ENCODE measurements around the gene ZNF175. TPM values are rescaled to one million over a fixed set of nuclear protein-coding genes. Genes with fewer than 3 reads are reported as not detected.
"Not testable (repeated sequence)": the region's sequence is repeated elsewhere in the genome, so short reads cannot be mapped to it uniquely, and the experiment has no call there.

The ZNF175 gene
- total RNA-seq, 2 donors from 2014 or later, result 4.5 to 5.1 TPM

DNA sequence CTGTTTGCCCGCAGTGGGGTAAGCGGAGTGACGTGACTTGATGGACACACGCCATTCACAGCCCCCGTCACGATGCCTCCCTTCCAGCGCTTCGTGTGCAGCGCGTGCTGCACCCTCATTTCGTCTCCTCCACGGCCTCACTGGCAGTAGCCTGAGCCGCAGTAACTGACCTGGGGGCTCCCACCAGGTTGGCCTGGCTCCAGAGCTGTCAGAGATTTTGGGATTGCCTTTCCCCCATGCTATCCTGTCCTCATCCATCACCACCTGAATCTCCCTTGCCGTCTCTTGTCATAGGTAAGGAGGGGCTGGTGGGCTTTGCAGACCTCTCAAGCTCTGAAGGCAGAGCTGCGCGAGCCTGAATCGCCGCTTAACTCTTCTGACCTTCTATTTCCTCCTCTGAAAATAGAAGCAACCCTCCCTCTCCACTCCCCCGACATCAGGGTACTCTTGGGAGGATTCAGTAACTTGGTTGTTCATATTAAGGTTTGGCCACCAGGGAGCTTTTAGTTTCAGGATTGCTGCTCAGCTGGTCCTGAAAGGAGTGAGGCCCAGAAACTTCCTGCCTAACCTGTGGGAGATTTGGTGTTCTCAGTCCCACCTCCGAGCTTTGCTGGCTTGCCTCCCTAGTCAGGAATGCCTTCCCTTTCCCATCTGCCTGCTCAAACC lies 31.2 kb downstream of the ZNF175 start:
- Mint-ChIP-seq H3K27ac (no peak overlapping the region), H3K4me3 (peak overlapping the region; percentile 52), H3K27me3 (peaks cover 22% of the 10 kb centered on the region), H3K4me1 (peaks cover 2% of the 10 kb centered on the region), H3K36me3 (ENCODE audit: low read depth) (no peaks in the 10 kb centered on the region)
- no peak for DNase-seq
- no peak for ATAC-seq
- no peaks in the 10 kb centered on the region for H3K9me3 ChIP-seq (ENCODE audit: control insufficient read depth, low read length, poor library complexity, severe bottlenecking)

DNA sequence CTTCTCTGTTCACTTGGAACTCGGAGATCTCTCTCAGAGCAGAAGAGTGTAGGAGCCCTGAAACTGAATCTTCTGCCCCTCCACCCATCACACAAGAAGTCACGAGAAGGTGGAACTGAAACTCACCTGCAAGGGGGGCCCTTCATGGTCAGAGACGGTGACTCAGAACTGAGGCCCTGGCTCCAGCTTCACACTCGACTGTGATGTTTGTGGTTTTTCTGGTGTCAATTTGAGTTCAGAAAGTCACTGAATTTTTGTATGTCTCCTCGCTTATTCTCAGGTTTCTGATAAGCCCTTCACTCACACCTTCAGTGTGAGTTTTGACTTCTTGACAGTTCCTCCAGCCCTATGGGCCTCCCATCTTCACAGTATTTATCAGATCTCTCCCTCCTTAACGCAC lies 36.0 kb downstream of the ZNF175 start:
- Mint-ChIP-seq H3K36me3 (ENCODE audit: low read depth) (no peaks in the 10 kb centered on the region), H3K4me1 (no peaks in the 10 kb centered on the region), H3K27me3 (peaks cover 6% of the 10 kb centered on the region), H3K4me3 (no peak overlapping the region), H3K27ac (no peak overlapping the region)
- DNase-seq, result no peak
- ATAC-seq, result peak; percentile 79
- H3K9me3 ChIP-seq (ENCODE audit: control insufficient read depth, low read length, poor library complexity, severe bottlenecking), result no peaks in the 10 kb centered on the region

DNA sequence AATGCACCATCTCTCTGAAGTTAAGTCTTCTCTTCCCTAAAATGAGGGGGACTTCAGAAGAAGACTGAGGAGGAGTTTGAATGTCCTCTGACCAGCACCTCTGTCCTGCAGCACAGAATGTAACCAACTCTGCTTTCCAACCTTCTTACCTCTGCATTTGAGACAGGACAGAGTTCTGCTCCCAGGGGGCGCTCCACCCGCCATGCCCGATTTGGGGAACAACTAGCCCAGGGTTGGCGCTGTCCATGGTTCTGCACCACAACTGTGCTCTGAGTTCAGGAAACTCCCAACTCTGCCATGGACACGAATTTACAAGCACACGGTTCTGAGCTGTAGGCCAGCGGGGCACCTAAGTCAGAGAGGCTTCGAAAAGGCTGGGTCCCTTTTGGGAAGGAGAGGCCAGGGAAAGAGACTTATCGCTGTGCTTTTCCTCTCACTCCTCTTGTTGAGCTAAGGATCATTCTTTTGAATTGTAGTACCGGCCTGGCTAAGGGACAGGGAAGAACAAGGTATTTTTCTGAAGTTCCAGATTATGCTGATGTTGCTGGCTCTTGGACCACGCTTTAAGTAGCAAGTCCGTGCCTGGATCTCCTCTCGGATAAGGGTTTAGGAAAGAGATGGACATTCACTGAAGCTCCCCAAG lies 37.0 kb downstream of the ZNF175 start:
- peaks cover 4% of the 10 kb centered on the region for H3K36me3 Mint-ChIP-seq (ENCODE audit: low read depth)
- H3K27ac Mint-ChIP-seq, result no peak overlapping the region
- DNase-seq (peak in 2 of 3 donors; percentile 18 to 45), ATAC-seq (peak; percentile 50)
- H3K27me3 Mint-ChIP-seq, result peaks cover 10% of the 10 kb centered on the region
- H3K4me1 Mint-ChIP-seq, result no peaks in the 10 kb centered on the region
- no peaks in the 10 kb centered on the region for H3K9me3 ChIP-seq (ENCODE audit: control insufficient read depth, low read length, poor library complexity, severe bottlenecking)
- no peak overlapping the region for H3K4me3 Mint-ChIP-seq

DNA sequence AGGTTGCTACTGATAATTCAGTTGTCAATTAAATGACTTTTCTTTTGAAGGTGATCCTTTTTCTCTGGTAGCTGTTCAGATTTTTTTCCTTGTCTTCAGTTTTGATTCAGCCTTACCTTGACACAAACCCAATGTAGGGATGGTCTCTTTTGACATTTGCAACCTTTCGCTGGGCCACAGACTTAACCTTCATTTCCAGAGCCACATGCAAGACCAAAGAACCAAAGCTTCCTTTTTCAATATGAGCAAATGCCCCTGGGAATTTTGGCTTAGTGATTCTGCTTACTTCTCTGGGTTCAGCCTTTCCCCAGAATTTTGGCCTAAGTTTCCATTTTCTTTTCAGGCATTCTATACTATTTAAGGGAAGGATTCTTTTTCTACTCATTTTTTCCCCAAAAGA lies 39.5 kb downstream of the ZNF175 start:
- DNase-seq, result no peak
- no peaks in the 10 kb centered on the region for H3K9me3 ChIP-seq (ENCODE audit: control insufficient read depth, low read length, poor library complexity, severe bottlenecking)
- Mint-ChIP-seq H3K27me3 (peaks cover 30% of the 10 kb centered on the region), H3K4me3 (no peak overlapping the region), H3K36me3 (ENCODE audit: low read depth) (peaks cover 4% of the 10 kb centered on the region), H3K27ac (no peak overlapping the region), H3K4me1 (no peaks in the 10 kb centered on the region)
- no peak for ATAC-seq

DNA sequence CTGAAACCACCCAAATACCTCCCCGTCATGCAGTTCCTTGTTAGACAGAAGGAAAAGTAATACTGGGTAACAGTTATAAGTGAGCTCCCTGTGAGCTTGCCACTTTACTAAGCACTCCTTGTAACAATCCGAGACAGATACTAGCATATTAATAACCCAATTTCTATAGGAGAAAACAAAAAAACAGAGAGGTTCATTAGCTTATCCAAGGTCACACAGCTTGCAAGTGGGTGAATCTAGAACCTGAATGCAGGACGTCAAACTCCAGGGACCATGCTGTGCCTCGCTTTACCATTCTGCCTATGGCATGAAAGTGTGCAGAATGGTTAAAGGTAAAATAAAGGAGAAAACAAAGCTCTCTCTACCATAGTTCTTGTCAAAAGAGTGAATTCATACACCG lies 43.7 kb downstream of the ZNF175 start:
- ATAC-seq (no peak), DNase-seq (no peak)
- Mint-ChIP-seq H3K27me3 (peaks cover 45% of the 10 kb centered on the region), H3K27ac (no peak overlapping the region), H3K36me3 (ENCODE audit: low read depth) (peaks cover 7% of the 10 kb centered on the region), H3K4me3 (no peak overlapping the region), H3K4me1 (peaks cover 2% of the 10 kb centered on the region)
- no peaks in the 10 kb centered on the region for H3K9me3 ChIP-seq (ENCODE audit: control insufficient read depth, low read length, poor library complexity, severe bottlenecking)

DNA sequence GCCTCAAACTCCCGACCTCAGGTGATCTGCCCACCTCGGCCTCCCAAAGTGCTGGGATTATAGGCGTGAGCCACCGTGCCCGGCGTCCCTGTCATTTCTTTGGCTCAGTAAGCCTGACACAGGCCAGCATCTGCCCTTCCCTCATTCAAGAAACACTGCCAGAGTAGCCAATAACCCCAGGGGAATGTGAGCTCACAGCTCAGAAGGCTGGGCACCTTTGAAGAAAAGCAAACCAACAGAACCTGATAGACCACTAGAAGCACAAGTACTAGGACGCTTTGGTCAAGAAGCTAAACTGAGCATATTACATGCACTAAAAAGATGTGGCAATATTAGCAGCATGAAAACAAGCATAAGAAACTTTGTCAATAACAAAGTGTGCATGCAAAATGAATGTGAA lies 44.9 kb downstream of the ZNF175 start:
- Mint-ChIP-seq H3K36me3 (ENCODE audit: low read depth) (peaks cover 7% of the 10 kb centered on the region), H3K4me3 (no peak overlapping the region), H3K27me3 (peaks cover 45% of the 10 kb centered on the region), H3K4me1 (peaks cover 5% of the 10 kb centered on the region), H3K27ac (no peak overlapping the region)
- ATAC-seq (no peak), DNase-seq (no peak)
- no peaks in the 10 kb centered on the region for H3K9me3 ChIP-seq (ENCODE audit: control insufficient read depth, low read length, poor library complexity, severe bottlenecking)

DNA sequence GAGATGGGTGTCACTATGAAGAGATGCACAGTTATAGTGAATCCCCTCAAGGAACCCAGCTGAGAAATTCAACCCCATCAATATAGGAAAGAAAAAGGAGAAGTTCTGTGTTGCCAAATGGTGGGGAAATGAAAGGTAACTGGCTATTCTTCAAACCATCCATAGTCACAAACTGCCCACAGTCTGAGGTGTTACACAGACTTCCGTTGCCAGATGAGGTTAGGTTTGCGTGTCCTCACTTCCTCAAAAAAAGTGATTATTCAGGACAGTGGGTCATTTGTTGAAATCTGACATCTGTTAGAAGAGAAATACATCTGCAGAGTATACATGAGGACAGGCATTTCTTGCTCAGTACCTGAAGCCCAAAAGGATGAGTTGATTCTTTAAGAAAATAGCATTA lies 50.1 kb downstream of the ZNF175 start:
- Mint-ChIP-seq H3K27me3 (peaks cover 34% of the 10 kb centered on the region), H3K4me1 (peaks cover 5% of the 10 kb centered on the region), H3K36me3 (ENCODE audit: low read depth) (peaks cover 8% of the 10 kb centered on the region), H3K4me3 (no peak overlapping the region), H3K27ac (no peak overlapping the region)
- ATAC-seq, result no peak
- H3K9me3 ChIP-seq (ENCODE audit: control insufficient read depth, low read length, poor library complexity, severe bottlenecking), result no peaks in the 10 kb centered on the region
- no peak for DNase-seq

DNA sequence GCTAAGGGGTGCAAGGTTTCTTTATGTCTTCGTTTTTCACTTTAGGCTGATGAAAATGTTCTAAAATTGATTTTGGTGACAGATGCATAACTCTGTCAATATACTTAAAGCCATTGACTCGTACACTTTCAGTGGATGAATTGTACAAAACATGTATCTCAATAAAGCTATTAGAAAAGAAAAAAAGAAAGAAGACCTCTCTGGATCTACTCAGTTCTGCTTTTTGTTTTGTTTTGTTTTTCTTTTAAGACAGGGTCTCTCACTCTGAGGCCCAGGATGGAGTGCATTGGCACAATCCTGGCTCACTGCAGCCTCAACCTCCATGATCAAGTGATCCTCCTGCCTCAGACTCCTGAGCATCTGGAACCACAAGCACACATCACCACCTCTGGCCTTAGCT lies 55.6 kb downstream of the ZNF175 start:
- ATAC-seq (no peak), DNase-seq (no peak)
- H3K4me1 Mint-ChIP-seq, result no peaks in the 10 kb centered on the region
- no peak overlapping the region for H3K27ac Mint-ChIP-seq
- H3K9me3 ChIP-seq (ENCODE audit: control insufficient read depth, low read length, poor library complexity, severe bottlenecking), result no peaks in the 10 kb centered on the region
- H3K4me3 Mint-ChIP-seq, result no peak overlapping the region
- peaks cover 44% of the 10 kb centered on the region for H3K27me3 Mint-ChIP-seq
- H3K36me3 Mint-ChIP-seq (ENCODE audit: low read depth), result peaks cover 7% of the 10 kb centered on the region

DNA sequence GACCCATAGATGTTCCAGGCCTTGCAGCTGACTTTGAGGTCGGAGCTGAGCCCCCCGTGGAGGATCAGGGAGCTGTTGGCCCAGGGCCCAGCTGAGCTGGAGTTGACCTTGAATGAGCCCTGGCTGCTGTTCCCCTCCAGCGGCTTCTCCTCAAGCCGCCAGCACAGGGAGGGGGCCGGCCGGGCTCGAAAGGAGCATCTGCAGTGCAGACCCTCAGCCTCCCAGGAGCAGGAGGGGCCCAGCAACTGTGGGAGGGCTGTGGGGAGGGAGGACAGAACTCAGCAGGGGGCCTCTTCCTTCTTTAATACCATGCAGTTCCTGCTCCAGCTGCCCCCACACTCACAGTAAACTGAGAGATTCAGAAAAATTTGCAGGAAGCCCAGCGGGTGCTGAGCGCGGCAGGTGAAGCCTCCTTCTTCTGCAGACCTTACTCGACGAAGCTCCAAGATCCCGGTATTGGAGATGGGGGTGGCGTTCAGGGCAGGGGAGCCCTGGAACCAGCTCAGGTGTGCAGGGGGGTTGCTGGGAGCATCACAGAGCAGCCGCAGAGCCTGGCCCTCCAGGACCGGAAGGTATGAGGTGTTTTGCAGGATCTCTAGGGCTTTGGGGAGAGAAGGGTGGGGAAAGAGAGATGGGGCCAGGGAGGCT lies 56.5 kb downstream of the ZNF175 start:
- Mint-ChIP-seq H3K27me3 (peaks cover 51% of the 10 kb centered on the region), H3K36me3 (ENCODE audit: low read depth) (peaks cover 7% of the 10 kb centered on the region), H3K27ac (no peak overlapping the region), H3K4me1 (no peaks in the 10 kb centered on the region), H3K4me3 (peak overlapping the region; percentile 28)
- H3K9me3 ChIP-seq (ENCODE audit: control insufficient read depth, low read length, poor library complexity, severe bottlenecking), result no peaks in the 10 kb centered on the region
- ATAC-seq, result no peak
- DNase-seq, result no peak

DNA sequence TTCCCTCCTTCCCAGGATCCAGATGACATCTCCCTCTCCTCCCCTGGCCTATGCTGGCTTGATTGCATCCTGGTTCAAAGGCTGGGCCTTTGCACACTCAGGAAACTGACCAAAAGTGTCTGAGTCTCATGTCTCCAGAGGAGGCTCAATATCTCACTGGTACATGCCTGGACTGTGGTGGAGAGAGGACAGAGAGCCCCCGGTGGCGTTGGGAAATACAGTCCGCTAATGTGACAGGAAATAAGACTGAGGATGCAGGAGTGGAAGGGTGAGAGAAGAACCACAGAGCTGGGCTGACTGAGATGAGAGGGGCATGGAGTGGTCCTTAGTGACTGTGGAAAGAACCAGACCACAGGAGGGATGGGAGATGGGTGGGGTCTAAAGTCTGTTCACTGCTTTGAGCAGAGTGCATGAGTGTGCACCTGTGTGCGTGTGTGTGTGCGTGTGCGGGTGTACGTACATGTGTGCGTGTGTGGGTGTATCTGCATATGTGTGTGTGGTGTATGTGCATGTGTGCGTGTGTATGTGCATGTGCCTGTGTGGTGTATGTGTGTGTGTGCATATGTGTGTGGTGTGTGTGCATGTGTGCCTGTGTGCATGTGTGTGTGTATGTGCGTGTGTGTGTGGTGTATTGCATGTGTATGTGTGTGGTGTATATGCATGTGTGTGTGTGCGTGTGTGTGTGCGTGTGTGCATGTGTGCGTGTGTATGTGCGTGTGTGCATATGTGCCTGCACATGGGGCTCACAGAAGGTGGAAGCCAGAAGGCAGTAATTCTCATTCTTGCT lies 57.3 kb downstream of the ZNF175 start:
- Mint-ChIP-seq H3K4me1 (no peaks in the 10 kb centered on the region), H3K36me3 (ENCODE audit: low read depth) (peaks cover 6% of the 10 kb centered on the region), H3K27ac (no peak overlapping the region), H3K4me3 (no peak overlapping the region), H3K27me3 (peaks cover 52% of the 10 kb centered on the region)
- no peaks in the 10 kb centered on the region for H3K9me3 ChIP-seq (ENCODE audit: control insufficient read depth, low read length, poor library complexity, severe bottlenecking)
- no peak for ATAC-seq
- no peak for DNase-seq

DNA sequence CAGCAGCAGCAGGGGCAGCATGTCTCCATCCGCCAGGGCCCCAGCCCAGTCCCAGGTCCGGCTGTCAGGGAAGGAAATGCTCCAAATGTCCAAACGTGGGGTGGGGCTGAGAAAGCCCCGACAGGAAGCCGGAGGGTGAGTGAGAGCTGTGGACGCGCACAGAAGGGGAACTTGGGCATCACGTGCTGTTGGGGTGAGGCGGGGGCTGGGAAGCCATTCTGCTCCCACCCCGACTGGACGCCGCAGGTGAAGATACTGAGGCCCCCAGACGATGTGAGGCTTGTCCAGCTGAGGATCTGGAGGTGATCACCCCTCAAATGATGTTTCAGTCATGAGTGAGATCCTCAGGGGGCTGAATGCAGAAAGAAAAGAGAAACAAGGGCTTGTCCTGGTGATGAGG lies 59.2 kb downstream of the ZNF175 start, which contains the start of gene SIGLEC5:
SIGLEC5 (minus strand) TSS at position 87 of the 400 bp plus-strand sequence; CDS start at position 21, 66 bp downstream.
- H3K4me3 Mint-ChIP-seq, result peak within 1 kb of the TSS; percentile 49
- H3K27ac Mint-ChIP-seq; H3K4me1 Mint-ChIP-seq; DNase-seq; H3K9me3 ChIP-seq (ENCODE audit: control insufficient read depth, low read length, poor library complexity, severe bottlenecking); H3K36me3 Mint-ChIP-seq (ENCODE audit: low read depth): not testable (repeated sequence)
- peaks cover 40% of the 10 kb centered on the region for H3K27me3 Mint-ChIP-seq
- ATAC-seq, result peak; percentile 33

DNA sequence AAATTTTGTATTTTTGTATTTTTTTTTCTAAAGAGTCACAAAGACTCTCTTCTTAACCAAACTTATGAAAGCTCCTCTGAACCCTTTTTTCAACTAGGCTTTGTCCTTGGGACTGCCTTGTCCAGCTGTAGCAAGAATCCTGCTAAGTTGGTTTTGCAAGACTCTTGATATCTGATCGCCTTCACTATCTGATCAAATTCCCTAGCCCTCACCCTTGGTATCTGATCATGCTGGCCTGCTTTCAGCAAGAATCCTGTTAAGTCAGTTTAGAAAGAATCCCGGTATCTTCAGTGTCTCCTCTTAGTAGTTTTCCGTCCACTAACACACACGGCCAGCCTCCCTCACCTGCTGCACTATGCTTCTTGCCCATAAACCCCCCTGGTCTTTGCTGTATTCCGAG lies 61.0 kb downstream of the ZNF175 start:
- Mint-ChIP-seq H3K4me1 (no peaks in the 10 kb centered on the region), H3K4me3 (no peak overlapping the region), H3K27me3 (peaks cover 26% of the 10 kb centered on the region), H3K27ac (no peak overlapping the region), H3K36me3 (ENCODE audit: low read depth) (peaks cover 2% of the 10 kb centered on the region)
- H3K9me3 ChIP-seq (ENCODE audit: control insufficient read depth, low read length, poor library complexity, severe bottlenecking), result no peaks in the 10 kb centered on the region
- no peak for DNase-seq
- no peak for ATAC-seq

DNA sequence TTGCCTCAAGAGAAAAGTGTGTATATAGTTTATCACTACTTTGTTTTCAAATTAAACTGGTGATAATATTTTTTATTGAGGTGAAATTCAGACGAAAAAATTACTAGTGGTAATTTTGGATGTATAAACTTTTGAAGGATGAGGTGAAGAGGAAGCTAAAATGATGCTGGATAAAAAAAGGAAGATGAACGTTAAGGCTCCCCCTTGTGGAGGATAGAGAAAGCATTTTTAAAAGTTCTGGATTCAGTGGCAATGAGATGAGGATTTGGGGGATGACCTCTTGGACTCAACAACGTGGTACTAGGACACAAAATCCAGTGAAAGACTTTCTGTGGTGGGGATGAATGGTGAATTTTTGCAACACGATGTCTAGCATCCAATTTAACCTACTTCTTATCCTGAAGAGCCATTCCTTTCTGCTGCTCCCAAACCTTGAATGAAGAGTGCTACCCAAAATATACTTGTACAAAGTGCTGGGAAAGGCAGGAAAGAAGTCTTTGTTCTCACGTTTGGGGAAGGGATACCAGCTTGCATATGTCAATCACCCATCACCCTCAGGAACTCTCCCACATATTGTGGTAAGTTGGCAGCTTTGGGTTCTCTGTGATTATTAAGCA lies 66.4 kb downstream of the ZNF175 start:
- peaks cover 2% of the 10 kb centered on the region for H3K4me1 Mint-ChIP-seq
- peaks cover 38% of the 10 kb centered on the region for H3K27me3 Mint-ChIP-seq
- no peak overlapping the region for H3K27ac Mint-ChIP-seq
- H3K4me3 Mint-ChIP-seq, result no peak overlapping the region
- ATAC-seq, result no peak
- H3K36me3 Mint-ChIP-seq (ENCODE audit: low read depth), result no peaks in the 10 kb centered on the region
- no peak for DNase-seq
- no peaks in the 10 kb centered on the region for H3K9me3 ChIP-seq (ENCODE audit: control insufficient read depth, low read length, poor library complexity, severe bottlenecking)
